GM21825 (cell line): ENCODE results near the gene ACOXL.
"Not testable (repeated sequence)": the region's sequence is repeated elsewhere in the genome, so short reads cannot be mapped to it uniquely, and the experiment has no call there.

Source experiments
- ATAC-seq: cut with Tn5 transposase; IDR thresholded peaks from one replicate; pipeline ENCODE4 v1.9.1; 2021; ENCODE audit warnings: mild to moderate bottlenecking, moderate library complexity; ENCODE audit not compliant: unreplicated experiment

The ACOXL gene

GRCh38 chr2:111031546-111032478 lies 299.4 kb downstream of the ACOXL start:
- no peak for ATAC-seq

DNA sequence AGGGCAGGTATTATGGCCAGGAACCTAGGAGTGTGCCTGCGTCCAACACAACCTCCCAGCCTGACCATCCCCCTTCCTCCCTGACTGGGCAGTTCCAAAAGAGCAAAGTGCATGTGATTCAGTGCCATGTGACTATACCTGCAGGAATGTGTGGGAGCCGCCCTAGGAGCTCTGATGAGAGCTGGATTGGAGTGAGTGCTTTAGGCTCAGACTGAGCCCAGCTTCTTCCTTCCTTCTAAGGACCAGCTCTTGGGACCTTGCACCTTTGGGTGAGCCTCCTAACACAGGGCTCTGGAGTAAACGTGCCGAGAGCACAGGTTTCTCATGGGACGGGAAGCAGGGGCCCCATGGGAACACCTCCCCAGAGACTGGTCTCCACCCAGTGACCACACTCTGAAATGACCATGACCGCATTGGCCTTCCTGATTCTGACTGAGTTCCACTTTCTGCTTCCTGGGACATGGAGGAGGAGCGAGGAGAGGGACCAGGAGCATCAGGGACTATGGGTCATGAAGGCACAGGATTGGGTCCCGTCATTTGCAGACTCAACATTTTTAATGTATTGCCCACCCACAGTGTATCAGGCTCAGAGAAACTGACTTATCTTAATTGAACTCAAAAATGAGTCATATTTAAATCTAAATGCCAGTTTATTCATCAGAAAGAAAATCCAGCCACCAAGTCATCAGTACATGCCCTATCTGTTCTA lies 300.5 kb downstream of the ACOXL start:
- ATAC-seq = no peak

- no peak for ATAC-seq
Measured at GRCh38 chr2:111034146-111034545, 301.8 kb downstream of the ACOXL start.

- ATAC-seq = no peak
Measured at GRCh38 chr2:111034606-111035005, 302.2 kb downstream of the ACOXL start.

GRCh38 chr2:111035830-111036441 lies 303.6 kb downstream of the ACOXL start:
- ATAC-seq = no peak

- no peak for ATAC-seq
Measured at GRCh38 chr2:111037128-111037527, 304.8 kb downstream of the ACOXL start.

DNA sequence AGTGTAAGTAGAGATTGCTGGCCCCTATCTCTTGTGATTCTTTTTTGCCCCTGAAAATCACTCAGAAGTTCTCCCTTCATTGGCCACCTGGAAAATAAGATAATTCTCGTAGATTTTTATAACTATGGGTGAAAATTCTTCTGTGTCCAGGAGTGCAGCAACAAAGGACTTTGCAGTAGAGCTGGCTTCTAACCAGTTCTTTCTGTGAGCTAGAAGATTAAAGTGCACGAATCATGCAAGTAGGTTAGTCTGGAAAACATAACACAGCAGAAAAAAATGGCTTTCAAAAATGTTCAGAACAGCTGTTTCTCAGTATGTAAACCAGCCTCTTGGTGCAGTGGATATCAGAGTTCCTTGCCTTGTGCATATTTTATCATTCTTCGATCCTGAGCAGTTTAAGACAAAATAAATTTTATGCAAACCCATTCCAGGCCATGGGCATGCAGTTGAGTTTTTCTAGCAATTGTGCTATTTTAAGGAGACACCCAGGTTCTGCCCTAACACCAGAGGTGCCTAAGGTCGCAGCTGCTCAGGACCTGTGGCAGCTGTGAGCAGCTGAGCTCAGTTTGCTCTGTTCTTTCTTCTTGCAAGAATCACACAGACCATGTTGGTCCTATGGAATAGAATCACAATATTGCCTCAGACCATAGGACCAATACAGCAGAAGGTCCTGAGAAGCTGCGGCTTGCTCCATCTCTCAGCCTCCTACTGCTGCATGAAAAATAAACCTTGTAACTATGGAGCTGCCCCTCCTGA lies 307.4 kb downstream of the ACOXL start:
- ATAC-seq = no peak

GRCh38 chr2:111041398-111042202 lies 309.2 kb downstream of the ACOXL start:
- ATAC-seq = no peak

GRCh38 chr2:111042261-111042660 lies 309.9 kb downstream of the ACOXL start:
- no peak for ATAC-seq

GRCh38 chr2:111042772-111043771 lies 310.7 kb downstream of the ACOXL start:
- peak; percentile 47 for ATAC-seq

DNA sequence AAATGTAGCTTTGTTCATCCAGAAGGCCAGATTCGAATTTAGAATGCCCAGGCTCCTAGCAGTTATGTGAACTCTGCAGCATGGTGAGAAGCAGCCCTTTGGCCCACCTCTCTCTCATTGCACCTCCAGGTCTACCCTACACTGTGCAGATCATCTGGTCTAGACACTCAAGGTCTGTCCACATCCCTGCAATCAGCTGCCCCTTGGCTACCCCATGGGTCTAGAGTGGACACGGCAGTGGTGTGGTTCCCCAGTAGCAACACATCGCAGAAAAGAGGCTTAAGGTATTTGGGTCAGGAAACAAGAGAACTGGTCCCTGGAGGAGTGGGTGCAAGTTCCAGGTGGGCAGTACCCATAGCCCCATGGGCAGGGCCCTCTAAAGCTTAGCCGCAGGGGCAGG lies 311.7 kb downstream of the ACOXL start:
- no peak for ATAC-seq

GRCh38 chr2:111045236-111045635 lies 312.9 kb downstream of the ACOXL start:
- not testable (repeated sequence) for ATAC-seq

GRCh38 chr2:111045771-111046444 lies 313.5 kb downstream of the ACOXL start:
- ATAC-seq = no peak

- no peak for ATAC-seq
Measured at GRCh38 chr2:111046670-111047069, 314.3 kb downstream of the ACOXL start.

- ATAC-seq = no peak
Measured at GRCh38 chr2:111048856-111049768, 316.7 kb downstream of the ACOXL start.

DNA sequence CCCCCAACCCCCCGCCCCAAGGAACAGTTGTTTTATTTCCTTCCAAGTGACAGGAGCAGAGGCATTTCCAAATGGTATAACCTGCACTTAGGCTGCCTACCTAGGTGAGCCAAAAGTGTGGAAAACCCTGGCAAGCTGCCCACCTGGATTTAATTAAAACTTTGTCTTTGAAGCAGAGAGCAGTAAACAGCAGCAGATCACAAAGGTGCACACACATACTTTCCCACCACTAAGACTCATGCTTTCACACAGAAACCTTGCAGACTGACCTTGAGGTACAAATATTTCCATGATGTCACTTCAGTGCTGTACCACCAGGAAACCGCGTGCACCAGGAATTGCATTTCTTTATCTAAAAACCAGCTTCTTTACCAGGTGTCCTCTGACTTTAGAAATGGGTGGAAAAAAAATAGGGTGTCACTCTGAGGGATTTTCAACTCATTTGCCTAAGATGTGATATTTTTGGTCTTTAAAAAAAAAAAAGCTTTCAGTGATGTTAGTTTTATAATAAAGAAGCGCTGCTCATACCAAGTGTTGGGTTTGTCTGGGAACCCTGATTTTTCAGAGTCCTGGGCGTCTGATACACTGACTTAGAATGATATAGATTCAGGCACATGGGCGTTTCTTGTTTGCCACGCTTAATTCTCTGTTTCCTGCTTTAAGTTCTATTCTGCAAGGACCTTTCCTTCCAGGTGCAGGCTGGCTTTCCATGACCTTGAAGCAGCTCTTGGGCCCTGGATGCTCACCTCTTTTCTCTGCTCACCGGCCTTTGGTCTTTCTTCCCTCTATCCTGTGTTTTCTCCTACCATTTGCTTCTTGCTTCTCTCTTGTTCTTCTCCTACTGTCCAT lies 317.6 kb downstream of the ACOXL start:
- ATAC-seq = peak; percentile 59
